GM21526 (cell line): ENCODE data around the gene SMYD3.
A peak's percentile ranks its signal among the peaks of the same experiment; 100 is the strongest.

Experiments used
- ATAC-seq: cut with Tn5 transposase; IDR thresholded peaks from one replicate; pipeline ENCODE4 v1.9.1; 2021; ENCODE audit warnings: moderate library complexity; ENCODE audit not compliant: unreplicated experiment, low FRiP score

SMYD3 gene

DNA sequence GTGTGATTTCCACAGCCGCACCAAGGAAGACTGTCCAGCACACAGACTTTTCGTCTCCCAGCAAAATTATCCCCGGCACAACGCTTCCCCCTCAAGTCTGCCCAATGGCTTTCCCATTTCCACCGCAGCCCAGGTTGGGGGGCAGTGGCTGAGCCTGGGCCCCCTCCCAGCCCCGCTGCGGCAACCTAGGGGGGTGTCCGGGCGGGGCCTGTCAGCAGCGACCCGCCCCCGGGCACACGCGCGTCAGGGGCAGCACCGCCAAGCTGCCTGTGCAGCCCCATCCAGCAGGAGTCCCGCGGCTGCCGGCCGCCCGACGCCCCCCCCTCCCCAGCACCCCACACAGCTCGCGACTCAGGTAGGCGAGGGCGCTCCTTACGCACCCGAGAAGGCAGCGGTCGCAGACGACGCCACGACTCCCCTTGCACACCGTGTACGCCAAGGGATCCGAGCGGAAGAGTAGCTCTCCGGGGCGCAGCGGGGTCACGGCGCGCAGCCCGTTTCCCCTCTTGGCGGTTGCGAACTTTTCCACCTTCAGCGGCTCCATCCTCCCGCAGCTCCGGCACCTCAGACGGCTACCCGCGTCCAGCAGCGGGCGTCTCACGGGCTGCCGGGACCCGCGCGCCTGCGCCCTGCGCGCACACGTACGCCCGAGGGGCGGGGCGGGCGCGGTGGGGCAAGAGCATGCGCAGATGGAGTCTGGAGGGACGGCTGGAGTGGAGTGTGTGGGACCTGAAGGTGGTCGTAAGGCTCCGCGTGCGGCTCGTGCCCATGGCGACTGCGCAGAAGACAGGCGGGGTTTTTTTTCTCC is at the start of gene SMYD3:
Gene SMYD3, minus strand, starts transcription at position 606 of the 808 bp plus-strand sequence.
- ATAC-seq, result peak; percentile 87

- ATAC-seq, result no peak
Observed at GRCh38 chr1:246554201-246554600, 47.1 kb upstream of the SMYD3 start.

DNA sequence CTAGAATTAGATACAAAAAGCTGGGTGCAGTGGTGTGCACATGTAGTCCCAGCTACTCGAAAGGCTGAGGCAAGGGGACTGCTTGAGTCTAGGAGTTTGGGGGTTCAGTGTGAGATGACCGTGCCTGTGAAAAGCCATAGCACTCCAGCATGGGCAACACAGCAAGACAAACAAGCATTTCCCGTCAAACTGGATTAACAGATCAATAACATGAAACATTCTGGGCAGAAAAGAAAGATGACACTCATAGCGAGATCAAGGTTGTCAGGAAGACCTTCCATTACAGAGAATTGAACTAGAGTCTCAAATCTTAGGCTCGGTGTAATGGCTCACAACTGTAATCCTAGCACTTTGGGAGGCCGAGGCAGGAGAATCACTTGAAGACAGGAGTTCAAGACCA is 45.0 kb upstream of the SMYD3 start:
- no peak for ATAC-seq

GRCh38 chr1:246550402-246550801 is 43.3 kb upstream of the SMYD3 start:
- ATAC-seq, result no peak

DNA sequence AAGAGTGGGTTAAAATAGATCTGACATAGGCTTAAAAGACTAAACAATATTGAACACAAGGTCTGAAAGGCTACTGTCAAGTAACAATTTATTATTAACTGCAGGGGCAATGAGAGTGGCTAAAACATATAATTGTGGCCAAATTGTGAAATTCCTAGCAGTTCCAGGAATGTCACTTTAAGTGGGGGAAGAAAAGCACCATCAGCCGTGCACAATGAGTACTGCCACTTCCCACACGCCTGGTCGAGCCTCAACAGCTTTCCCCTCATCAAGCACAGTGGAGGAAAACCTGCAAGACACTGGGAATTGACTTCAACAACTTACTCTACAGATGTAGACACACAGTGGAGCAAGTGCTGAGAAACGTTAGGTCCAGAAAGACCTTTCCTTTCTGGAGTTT is 42.6 kb upstream of the SMYD3 start:
- no peak for ATAC-seq

GRCh38 chr1:246544001-246544400 is 36.9 kb upstream of the SMYD3 start:
- no peak for ATAC-seq

- ATAC-seq, result no peak
Observed at GRCh38 chr1:246540738-246541491, 33.8 kb upstream of the SMYD3 start.

DNA sequence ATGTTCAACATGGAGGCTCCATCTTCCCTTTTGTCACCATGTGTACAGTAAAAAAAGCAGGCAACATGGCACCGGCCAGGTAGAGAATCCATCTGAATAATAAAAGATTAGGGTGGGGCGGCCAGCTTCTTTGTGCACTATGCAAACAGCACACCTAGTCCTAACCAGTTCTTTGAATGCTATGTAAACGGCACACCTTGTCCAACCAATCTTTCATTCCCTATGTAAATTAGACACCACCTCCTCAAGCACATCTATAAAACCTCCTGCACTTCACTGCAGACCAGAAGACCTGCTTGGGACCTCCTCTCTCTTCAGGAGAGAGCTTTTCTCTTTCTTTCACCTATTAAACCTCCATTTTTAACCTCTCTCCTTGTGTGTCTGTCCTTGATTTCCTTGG is 30.8 kb upstream of the SMYD3 start:
- ATAC-seq, result no peak

- no peak for ATAC-seq
Observed at GRCh38 chr1:246537441-246537840, 30.4 kb upstream of the SMYD3 start.

- ATAC-seq, result no peak
Observed at GRCh38 chr1:246534114-246534513, 27.0 kb upstream of the SMYD3 start.

DNA sequence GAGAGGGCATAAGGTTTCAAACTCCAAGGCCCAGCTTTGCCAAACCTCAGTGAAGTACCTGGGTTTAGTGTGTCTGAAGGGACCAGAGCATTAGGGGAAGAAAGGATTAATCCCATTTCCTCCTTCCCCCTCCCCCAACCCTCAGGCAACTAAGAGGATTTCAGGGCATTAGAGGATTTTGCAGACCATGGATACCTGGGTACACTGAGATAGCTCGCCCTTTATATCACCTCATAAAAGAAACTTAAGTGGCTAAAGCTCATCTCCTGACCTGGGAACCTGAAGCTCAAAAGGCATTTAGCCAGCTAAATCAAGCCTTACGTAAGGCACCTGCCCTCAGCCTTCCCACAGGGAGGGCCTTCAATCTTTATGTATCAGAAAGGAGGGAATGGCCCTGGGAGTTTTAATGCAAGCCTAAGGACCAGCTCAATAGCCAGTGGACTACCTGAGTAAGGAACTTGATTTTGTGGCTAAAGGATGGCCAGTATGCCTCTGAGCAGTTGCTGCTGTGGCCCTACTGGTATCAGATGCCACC is 26.4 kb upstream of the SMYD3 start:
- no peak for ATAC-seq

GRCh38 chr1:246532519-246532918 is 25.4 kb upstream of the SMYD3 start:
- ATAC-seq, result no peak

DNA sequence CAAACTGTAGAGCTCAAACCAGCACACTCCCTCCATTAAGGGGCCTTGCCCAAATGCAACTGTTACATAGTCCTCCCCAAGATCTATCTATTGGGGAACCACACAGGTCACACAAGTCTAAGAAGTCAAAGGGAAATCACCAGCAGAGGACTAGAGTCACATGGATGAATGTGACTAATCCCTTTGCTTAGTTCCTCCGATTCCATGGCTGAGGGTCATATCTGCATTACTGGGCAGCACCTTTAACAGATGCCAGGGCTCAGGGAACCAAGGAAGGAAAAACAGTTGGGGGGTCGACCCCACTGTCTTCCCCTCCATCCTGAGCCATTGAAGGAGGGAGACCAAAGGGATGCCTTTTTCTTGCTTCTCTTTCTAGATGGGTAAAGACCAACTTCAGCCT is 23.4 kb upstream of the SMYD3 start:
- no peak for ATAC-seq

DNA sequence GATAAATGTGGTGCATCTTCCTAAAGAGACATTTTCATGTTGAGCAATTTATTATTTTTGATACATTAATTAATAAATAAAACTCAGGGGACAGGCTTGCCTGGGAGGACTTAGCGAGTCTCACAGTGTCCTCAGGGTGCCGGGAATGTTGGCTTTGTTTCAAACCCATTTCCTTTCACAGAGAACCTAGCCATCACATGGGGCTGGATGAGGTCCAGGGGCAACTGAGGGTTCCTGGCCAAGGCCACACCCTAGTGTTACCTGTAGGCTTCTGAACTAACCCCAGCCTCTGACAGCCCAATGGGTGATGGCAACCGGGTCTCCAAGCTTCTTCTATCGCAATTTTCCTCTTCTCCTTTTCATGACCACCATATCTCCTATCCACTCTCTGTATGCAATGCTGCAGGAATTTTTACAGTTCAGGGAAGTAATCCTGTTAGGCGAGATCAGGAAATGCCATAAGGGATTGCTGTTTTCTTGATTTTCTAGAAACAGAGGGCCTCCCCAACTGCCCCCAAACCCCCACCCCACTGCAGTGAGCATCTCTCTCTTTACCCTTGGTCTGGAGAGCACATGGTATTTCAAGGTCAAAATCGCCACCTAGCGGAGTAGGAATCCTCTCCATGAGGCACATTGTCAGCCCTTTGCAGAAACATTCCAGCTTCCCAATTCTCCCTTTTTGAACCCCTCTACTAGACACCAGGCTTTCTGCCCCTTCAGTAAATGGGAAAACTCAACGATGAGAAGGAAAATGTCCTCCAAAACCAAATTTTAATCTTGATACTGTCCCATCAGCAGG is 22.1 kb upstream of the SMYD3 start:
- ATAC-seq, result no peak

GRCh38 chr1:246527402-246528088 is 20.5 kb upstream of the SMYD3 start:
- no peak for ATAC-seq

DNA sequence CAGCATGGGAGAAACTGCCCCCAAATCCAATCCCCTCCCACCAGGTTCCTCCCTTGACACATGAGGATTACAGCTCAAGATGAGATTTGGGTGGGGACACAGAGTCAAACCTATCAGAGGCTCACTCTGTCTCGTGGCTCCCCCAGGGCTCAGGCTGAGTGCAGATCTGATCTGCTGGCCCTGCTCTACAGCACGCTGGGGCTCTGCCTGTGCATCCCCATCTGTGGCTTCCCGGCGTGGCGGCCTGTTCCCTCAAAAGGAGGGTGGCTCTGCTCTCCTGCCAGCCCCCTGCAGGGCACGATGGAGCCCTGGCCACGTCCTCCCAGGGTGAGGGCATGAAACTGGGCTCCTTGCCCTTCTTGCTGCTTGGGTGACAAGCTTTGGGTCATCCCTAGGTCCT is 19.8 kb upstream of the SMYD3 start:
- ATAC-seq, result no peak

DNA sequence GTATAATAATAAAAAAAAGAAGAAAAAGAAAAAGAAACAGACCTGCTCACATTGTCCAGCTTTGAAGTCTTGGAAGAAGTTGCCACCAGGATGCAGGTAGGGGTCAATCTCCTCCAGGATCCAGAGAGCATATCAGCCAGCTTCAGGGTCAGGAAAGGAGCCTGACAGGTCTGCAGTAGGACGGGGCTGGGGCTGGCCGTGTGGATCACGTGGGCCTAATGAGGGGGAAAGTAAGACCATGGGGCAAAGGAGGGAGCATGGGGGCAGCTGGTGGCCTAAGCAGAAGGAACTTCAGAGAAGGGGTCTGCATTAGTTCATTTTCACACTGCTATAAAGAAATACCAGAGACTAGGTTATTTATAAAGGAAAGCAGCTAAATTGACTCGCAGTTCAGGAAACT is 19.3 kb upstream of the SMYD3 start:
- no peak for ATAC-seq

DNA sequence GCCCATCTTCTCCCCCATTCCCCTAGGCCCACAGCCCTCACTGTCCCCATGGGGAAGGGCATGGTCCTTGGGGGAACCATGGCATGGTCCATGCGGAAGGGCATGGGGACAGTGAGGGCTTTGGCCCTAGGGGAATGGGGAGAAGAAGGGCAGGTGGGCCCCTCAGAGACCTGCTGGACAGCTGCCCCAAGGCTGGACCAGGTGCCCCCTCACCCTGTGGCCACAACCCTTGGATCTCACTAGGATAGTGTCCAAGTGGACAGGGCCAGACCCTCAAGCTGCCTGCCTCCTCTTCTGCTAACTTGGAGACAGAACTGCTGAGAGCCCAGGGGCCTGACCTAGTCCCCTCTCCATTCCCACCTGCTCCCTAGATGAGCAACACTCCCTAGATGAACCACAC is 12.4 kb upstream of the SMYD3 start:
- no peak for ATAC-seq

- no peak for ATAC-seq
Observed at GRCh38 chr1:246518456-246519205, 11.6 kb upstream of the SMYD3 start.

DNA sequence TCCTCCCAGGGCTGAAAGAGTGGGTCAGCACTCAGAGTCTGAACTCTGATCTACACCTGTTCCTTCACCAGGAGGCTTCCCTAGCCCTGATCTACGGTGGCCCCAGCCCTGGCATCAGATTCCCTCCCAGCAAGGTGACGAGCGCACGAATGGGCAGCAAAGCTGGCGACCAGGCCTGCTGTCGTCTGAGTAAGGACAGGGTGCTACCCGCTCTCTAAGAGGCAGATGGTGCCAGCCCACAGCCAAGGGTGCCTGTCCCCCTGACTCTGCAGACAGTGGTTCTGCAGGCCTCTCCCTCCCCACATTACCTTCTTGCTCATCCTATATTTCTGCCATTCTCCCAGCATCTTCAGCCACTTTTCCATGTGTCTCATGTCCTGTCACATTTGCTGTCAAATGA is 10.3 kb upstream of the SMYD3 start:
- ATAC-seq, result no peak
